Kidney tubule cell (primary cell): ENCODE data around the gene FBXL15.

Experiments
- DNase-seq: peaks from one replicate; pipeline ENCODE4 v3.0.0-alpha.2; 2018; ENCODE audit warnings: low spot score

The FBXL15 gene

DNA sequence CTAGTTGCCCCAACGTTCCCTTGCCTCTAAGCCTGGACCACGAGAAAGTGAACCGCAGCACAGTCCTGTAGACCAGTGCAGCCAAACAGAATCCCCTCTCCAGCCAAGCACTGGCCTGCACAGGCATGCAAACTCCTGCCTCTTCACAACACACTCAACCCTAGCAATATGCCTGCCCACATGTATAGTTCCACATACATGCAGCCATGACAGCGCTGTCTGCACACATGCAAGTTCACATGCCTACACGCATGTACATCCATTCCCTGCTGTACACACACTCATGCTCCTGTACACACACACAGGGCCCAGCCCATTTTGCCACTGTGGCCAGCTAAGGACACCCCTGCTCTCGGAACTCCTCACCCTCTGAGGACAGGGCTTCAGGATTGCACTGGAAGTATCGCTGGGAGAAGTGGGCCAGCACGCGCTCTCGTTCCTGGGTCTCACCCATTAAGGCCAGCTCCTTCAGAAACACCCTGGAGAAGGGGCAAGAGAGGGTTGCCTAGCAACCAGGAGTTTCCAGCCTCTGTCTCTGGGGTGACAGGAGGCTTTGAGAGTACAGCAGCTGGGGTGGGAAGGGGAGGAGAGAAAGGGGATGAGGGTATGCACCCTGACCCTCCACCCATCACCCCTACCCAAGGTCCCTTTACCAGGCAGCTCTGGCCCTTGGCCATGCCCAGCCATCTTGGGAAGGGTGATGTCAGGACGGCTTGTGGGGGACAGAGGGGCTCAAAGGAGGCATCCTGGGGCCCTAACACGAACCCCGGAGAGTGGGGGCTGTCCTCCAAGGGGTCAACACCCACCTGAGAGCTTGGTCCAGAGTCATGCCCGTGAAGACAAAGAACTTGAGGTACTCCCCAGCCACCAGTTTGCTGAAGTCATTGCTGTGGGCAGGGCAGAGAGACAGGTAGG lies 9.0 kb upstream of the FBXL15 start:
- no peak for DNase-seq

DNA sequence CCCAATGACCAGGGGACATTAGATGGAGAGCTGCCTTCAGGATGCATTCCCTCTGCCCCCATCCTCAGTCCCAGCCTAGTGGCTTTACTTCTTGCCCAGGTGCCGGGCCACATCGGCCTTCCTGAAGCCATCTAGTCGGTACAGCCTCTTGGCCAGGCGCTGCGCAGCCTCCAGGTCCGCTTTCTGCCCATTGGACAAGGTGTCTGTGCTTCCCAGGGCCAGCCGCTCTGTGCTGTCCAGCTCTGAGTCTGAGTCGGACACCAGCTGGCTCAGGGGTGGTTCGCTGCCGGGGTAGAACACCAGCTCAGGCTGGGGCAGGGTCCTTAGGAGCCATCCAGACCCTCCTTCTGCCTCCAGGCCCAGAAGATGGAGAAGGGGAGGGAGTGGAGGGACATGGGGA lies 8.3 kb upstream of the FBXL15 start:
- no peak for DNase-seq

DNA sequence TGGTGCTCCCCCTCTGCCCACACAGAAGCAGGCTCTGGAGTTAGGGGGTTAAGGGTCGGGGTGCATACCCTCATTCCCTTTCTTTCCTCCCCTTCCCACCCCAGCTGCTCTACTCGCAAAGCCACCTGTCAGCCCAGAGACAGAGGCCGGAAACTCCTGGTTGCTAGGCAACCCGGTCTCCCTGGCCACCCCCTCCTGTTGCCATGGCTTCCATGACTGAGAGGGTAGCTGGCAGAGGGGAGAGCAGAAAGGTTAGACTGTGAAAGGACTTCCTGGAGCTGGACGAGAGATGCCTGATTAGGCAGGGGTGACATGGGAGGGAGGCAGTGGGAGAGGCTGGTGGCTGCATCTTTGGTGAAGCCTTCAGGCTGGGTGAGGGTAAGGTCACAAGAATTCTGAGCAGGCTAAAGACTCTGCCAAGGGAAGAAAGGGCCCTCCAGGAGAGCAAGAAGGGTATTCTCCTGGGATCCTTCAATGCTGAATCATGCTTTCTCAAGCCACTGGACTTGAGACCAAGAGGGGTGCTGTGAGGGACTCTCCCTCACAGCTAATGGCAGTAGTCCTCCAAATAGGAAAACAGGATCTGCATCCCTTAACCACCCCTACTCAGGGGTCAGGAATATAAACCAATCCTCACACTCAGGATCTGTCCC lies 7.5 kb upstream of the FBXL15 start:
- peak; percentile 80 for DNase-seq

DNA sequence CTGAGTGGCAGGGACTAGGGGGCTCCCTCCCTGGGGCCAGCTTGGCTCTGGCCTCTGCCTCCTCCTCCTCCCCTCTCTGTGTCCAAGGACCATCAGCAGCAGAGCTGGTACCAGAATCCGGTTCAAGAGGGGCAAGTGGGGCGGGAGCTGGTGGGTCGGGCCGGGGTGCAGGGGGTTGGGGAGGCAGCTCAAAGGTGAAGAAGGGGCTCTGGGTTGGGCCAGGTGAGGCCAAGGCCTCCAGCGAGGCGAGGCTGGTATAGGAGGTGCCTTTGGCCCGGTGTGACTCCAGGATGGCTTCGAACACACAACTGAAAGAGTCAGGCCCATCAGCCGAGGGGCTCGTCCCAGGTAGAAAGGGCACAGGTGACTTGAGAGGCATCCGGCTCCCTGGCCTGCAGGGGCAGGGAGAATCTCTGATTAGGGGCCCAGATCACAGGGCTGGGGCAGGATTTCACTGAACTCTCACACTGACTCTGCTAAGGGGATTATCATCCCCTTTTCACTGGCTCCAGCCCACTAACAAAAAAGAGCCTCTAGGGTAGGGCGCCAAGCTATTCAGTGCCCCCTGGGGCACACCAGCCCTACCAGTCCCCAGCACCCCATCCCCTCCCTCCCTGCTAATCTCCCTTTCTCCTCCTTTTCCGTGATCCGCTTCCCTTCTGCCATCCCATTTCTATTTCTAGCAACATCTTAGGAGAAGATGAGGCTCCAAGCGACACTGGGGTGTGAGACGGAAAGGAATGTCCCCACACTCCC lies 6.7 kb upstream of the FBXL15 start:
- DNase-seq = no peak

DNA sequence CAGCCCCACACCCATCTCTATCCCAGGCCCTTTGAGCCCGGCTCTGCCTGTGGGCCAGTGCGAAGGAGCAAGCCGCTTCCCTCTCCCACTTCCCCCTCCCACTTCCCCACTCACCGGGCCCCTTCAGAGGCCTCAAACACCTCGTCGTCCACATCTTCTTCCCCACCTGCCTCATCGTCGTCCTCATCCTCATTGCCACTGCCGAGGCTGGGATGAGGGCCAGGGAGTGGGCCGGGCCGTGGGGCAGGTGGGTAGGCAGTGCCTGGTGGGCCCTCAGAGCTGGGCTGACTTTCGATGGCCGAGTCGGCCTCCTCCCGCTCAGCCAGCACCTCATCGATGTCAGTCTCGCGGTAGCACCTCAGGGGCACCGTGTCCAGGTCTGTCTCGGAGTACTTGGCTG lies 5.9 kb upstream of the FBXL15 start:
- DNase-seq = no peak

DNA sequence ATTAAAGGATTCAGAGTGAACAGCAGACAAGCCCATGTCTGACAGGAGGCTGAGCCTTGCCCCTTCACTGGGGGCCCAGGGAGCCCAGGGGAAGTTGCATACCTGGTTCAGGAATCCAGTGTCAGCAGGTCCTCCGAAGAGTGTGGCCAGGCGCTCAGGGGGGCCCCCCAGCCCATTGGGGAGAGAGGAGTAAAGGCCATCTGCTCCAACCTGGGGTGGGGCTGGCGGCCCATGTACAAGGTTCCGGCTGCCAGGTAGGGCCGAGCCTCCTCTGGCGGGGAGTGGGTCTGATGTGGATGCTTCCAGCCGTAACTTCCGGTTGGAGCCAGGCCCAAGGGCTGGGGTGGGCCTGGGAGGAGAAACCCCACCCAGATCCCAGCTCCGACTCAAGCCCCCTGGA lies 4.4 kb upstream of the FBXL15 start:
- no peak for DNase-seq

DNA sequence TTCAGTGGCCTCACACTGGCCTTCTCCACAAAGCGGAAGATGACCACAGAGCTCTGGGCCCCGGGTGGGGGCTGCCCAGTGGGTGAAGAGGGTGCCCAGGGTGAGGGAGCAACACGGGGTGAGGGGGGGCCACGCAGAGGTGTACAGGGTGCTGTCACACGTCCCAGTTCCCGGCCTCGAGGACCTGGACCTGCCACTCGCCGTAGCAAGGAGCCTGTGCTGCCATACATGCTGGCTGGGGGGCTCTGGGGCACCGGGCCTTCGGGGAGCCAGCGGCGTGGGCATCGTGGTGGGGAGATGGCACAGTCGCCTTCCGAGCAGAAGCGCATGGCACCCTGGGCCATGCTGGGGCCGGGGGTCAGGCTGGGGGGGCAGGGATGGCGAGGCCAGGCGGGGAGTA lies 3.9 kb upstream of the FBXL15 start:
- DNase-seq = no peak

DNA sequence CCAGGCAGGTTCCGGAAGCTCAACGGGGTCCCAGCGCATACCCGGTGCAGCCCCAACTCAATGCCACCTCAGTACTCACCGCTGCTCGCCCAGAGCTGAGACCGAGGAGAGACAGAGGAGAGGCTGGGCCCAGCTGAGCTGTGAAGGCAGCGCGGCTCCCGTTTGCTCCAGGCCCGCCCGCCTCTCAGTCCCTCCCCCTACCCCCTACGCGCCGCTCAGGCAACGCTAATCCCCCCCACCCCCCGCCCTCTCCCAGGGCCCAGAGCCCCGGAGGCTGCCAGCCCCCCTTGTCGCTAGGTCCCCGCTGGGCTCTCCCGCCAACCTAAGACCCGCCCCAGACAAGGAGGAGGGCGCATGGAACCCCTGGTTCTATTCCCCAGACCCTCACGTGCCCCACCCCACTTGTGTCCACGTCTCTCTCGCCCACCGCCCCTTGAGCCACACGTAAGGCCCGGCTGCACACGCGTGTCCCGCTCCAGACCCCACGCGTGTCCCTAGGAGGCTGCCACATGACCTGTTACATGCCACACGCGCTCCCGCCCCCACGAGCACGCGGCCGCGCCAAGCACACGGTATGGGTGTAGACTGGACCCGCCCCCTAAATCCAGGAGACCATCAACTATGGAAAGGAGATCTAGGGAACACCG lies 1.9 kb upstream of the FBXL15 start, which contains the start of gene PSD:
Gene PSD, minus strand, starts transcription at position 164 of the 647 bp plus-strand sequence. CDS start 1,747 bp downstream, outside the sequence.
- no peak for DNase-seq

DNA sequence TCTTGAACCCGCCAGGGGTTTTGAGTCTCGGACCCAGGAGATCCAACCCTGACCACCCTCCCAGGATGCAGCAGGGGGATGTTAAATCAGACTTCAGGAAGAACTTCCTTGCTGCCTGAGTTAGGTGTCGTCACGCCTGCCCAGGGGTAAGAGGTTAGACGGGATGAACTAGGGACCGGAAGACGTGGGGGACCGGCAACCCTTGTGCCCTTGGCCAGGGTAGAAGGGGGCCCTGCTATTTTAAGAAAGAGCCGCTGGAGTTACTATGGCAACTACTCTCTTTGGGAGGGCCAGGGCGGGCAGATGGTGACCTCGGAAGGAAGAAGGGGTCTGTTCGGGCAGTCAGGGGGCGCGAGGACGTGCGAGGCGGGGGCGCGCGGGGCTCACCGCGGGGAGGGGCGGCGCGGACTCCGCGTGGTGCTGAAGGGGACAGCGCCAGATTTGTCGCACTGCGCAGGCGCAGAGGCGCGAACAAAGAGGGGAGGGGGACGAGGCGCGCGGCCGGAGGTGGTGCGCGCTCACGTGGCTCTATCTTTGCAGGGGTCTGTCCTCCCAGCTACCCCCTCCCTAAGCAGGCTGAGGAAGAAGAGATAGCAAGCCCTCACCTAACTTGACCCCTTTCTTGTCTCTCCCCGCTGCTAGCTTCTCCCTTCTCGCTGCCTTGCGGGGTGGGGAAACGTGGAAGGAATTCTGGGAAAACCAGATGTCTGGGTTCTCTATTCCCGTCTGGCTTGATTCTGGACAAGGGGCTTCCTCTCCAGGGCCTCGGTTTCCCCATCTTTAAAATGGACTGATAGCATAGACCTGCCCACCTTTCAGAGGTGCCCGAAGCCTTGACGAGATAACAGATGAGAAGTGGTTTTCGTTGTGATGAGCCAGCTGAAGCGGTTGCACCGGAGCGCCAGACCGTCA lies 1.1 kb upstream of the FBXL15 start:
- DNase-seq = peak; percentile 35

DNA sequence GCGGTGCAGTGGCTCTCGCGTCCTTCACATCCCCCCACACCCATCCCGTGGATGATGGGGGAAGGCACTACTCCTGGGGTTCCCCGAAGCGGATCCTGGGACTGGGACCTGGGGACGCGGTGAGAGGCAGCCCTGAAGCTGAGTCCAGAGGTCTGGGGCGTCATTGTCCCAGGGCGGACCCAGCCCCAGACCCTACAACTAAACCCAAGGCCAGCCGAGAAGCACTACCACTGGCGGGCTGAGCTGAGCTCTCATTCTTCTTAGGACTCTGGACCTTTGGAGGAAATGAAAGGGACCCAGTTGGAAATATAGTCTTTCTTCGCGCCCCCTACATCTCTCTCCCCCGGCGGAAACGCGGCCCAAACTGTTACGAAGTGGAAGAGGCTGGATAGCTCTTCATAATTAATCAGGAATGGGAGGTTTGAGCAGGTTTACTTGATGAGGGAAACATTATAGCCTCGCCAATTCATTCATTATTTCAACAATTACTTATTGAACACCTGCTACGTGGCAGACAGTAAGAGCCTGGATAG lies 389 bp upstream of the FBXL15 start:
- no peak for DNase-seq

DNA sequence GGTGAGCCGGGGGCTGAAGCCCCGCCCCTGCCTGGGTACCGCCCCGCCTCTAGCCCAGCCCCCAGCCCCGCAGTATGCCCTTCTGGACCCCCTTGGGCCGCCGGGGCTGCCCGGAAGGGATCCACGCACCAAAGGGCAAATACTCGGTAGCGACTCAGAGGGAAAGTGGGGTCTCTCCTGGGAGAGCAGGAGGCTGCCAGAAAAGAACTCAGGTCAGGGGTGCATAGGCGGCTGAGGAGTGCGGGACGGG lies 796 bp downstream of the FBXL15 start:
- no peak for DNase-seq

DNA sequence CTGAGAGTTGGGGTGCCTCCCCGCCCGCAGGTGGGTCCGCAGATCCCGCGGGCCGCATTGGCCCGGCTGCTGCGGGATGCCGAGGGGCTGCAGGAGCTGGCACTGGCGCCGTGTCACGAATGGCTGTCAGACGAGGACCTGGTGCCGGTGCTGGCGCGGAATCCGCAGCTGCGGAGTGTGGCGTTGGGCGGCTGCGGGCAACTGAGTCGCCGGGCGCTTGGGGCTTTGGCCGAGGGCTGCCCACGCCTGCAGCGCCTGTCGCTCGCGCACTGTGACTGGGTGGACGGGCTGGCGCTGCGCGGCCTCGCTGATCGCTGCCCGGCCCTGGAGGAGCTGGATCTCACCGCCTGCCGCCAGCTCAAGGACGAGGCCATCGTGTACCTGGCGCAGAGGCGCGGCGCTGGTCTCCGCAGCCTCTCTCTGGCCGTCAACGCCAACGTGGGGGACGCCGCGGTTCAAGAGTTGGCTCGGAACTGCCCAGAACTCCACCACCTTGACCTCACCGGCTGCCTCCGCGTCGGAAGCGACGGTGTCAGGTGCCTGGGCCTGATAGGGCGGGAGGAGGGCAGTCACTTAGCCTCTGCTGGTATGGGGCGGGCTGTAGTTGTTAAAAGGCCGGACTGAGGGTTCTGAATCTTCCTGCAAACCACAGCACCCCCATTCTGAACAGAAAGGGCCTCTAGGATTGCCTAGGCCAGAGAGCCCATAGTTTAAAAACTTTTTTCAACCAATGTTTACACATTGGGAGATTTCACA lies 1.3 kb downstream of the FBXL15 start:
- peak; percentile 60 for DNase-seq

DNA sequence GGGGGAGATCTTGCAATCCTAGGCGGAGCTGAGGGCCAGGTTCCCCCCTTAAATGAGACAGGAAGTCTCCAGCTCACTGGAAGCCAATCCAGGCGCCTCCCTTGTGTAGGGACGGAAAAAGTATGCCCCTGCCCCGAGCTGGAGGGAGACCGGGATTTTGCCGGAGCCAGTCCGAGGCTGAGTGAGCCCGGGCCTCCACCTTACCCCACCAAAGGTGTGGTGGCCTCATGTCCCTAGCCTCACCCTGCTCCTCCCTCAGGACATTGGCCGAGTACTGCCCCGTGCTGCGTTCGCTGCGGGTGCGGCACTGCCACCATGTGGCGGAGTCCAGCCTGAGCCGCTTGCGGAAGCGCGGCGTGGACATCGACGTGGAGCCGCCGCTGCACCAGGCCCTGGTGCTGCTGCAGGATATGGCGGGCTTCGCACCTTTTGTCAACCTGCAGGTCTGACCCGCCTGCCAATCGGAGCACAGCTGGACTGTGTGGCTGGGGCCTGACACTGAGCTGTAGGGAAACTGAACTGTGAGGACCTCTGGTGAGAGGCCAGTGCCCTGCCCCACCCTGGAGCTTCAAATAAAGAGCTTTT lies 2.0 kb downstream of the FBXL15 start:
- DNase-seq = peak; percentile 87

DNA sequence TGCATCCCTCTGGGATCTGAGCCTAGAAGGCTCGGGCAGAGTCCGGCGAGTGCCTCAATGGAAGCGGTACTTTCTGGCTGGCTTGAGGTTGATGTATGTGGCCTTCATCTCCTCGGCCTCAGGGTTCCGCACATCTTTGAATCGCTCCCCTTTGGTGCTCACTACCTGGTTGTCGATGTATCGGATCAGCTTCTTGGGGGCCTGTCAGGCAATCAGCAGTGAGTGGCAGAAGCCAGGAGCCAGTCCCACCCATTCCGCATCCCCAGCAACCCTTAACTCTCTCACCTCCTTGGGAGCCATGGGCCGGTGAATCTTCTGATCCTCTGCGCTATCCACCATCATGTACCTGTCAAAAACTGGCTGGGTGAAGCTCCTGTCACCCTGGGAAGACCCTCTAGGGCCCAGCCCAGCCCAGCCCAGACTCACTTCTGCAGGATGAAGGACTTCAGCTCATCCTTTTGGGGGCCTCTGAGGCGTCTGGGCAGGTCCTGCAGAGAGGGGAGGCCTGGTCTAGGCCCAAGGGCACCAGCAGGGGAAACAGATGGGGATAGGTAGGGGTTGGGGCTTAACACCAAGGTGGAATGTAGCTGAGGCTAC lies 2.8 kb downstream of the FBXL15 start:
- no peak for DNase-seq

DNA sequence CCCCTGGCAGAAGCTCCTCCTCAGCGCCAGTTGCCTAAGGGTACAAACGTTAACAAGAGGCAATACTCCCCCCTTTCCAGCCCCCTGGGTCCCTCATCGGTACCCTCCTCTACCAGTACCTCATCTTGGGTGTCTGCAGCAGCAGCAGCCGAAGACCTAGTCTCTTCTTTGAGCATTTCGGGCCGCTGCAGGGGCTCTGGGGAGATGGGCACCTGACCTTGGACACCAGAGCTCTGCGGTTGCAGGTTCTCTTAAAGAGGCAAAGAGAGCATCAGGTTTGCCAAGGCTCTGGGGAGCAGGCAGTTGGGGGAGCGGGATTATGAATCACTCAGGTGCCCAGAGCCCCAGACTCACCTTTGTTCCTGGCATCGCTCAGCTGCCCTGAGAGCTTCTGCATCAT lies 3.5 kb downstream of the FBXL15 start:
- DNase-seq = no peak

DNA sequence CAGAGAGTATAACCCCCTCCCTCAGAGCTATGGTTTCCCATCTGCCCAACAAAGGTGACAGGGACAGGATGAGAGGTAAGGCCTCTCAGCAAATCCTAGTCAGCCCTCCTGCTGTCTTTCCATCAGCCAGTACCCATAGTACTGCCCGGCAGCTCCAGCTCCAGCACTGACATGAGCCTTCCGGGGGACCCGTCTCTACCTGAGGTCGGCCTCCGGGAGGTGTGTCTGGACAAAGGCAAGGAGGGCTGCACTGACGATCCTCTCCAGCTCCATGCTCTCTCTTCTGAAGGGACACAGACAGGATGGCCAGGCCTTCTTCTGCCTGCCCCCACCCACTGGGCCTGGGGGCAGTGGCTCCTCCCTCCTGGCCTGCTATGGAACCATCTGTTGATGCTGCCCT lies 4.3 kb downstream of the FBXL15 start:
- DNase-seq = no peak

DNA sequence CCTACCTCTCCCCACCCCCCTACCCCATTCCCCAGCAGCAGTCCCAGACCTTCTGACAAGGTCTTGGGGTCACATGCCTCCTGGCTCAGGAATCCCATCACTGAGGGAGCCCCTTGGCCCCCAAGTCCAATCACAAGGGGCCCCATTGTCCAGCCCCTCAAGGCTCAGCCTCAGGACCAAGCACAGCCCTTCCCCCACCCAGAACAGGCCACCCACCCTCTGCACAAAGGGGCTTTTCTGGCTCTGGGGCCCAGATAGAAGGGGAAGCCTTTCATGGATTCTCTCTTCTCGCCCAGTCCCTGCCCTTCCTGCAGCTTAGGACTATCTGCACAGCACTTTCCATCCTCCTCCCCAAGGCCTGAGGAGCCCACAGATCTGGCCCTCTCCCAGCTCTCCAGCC lies 4.8 kb downstream of the FBXL15 start:
- DNase-seq = no peak

DNA sequence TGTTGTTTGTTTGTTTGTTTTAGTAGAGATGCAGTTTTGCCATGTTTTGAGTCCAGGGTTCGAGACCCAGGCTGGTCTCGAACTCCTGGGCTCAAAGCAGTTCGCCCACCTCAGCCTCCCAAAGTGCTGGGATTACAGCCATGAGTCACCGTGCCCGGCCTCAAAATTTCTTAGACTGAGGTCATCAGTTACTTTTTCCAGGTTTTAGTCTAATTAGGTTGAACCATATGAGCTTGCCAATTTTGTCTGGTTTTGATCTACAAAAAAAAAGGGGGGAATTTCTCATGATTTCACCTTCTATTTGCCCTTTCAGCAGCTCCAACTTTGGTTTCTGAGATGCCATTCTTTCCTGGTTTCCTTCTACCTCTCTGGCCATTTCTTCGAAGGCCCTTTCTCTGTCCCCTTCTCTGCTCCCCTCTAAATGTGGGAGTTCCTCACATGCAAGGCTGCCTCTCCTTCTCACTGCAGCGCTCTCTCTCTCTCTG lies 6.2 kb downstream of the FBXL15 start:
- DNase-seq = no peak

DNA sequence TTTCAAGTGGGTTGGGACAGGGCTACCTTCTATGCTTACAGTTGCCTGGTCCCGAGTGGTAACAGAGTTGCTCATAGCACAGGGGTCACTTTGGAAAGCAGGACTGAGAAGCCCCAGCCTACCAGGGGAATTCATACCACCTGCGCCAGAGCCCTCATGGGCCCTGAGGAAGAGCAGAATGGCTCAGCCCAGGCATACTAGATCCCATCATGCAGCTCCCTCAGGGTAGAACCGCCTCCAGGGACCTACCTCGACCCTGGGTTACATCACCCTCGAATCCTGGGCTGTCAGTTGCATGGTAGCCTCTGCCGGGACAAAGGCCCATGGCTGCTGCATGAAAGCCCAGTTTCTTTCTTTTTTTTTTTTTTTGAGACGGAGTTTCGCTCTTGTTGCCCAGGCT lies 8.8 kb downstream of the FBXL15 start:
- no peak for DNase-seq
